K562 (cell line): ENCODE measurements around the gene PLS1. TPM values are rescaled to one million over a fixed set of nuclear protein-coding genes. Genes with fewer than 3 reads are reported as not detected.

Source experiments
- ATF3 ChIP-seq, 2 experiments: fragments of 450-650 bp in 1 of 2; sonication (generic) in 1 of 2; formaldehyde crosslinking in 1 of 2; IDR thresholded peaks in 1 of 2; conservative IDR thresholded peaks in 1 of 2; 2 replicates each; pipeline versions ENCODE4 v1.6.1 to v1.8.1; 2016 to 2023; ENCODE audit warnings: mild to moderate bottlenecking in 2 of 2, moderate library complexity in 2 of 2, inconsistent platforms in 1 of 2, missing genetic modification reagents in 1 of 2
- BCOR ChIP-seq: fragments of 450-650 bp; IDR thresholded peaks from 2 replicates; pipeline ENCODE4 v1.6.1; 2016
- CCNT2 ChIP-seq: IDR thresholded peaks from 2 replicates; pipeline ENCODE4 v1.6.1; 2011; ENCODE audit warnings: borderline replicate concordance, low read depth, mild to moderate bottlenecking, moderate library complexity, mixed read lengths, low read length; ENCODE audit not compliant: insufficient read length; ENCODE audit errors: extremely low read depth
- ILK ChIP-seq: fragments of 450-650 bp; IDR thresholded peaks from 2 replicates; pipeline ENCODE4 v1.6.1; 2016; ENCODE audit warnings: missing genetic modification characterization, low read depth, mild to moderate bottlenecking, missing compliant biosample characterization, moderate library complexity, borderline replicate concordance
- KLF6 ChIP-seq: fragments of 250-450 bp; sonication (Bioruptor Pico); IDR thresholded peaks from 2 replicates; pipeline ENCODE4 v1.4.0; 2020; ENCODE audit warnings: mild to moderate bottlenecking, moderate library complexity, borderline replicate concordance
- MLLT1 ChIP-seq, 2 experiments: fragments of 450-650 bp; IDR thresholded peaks; 2 replicates each; pipeline ENCODE4 v1.6.1; 2016
- MTA3 ChIP-seq: fragments of 450-650 bp; formaldehyde crosslinking; IDR thresholded peaks from 2 replicates; pipeline ENCODE4 v1.6.1; 2017; ENCODE audit warnings: mild to moderate bottlenecking, borderline replicate concordance
- NONO ChIP-seq, 2 experiments: fragments of 200-400 bp in 1 of 2; fragments of 450-650 bp in 1 of 2; formaldehyde crosslinking in 1 of 2; IDR thresholded peaks; 2 replicates each; pipeline ENCODE4 v1.6.1; 2017; ENCODE audit warnings: low read depth in 2 of 2, mild to moderate bottlenecking in 2 of 2, moderate library complexity in 2 of 2, low read length in 1 of 2
- SMARCE1 ChIP-seq: fragments of 450-650 bp; IDR thresholded peaks from 2 replicates; pipeline ENCODE4 v1.7.1; 2016; ENCODE audit warnings: mild to moderate bottlenecking
- STAG1 ChIP-seq: sonication (generic); formaldehyde crosslinking; IDR thresholded peaks from 2 replicates; pipeline ENCODE4 v1.5.0; 2020; ENCODE audit warnings: missing genetic modification reagents, borderline replicate concordance
- TAF9B ChIP-seq: fragments of 450-650 bp; IDR thresholded peaks from 2 replicates; pipeline ENCODE4 v1.6.1; 2018; ENCODE audit warnings: mild to moderate bottlenecking; ENCODE audit not compliant: partially characterized antibody
- TCFL5 ChIP-seq: fragments of 250-450 bp; sonication (Bioruptor Pico); conservative IDR thresholded peaks from 2 replicates; pipeline ENCODE4 v1.6.1; 2021; ENCODE audit warnings: mild to moderate bottlenecking, moderate library complexity, matching md5 sums
- TGIF2 ChIP-seq: sonication (generic); formaldehyde crosslinking; IDR thresholded peaks from 2 replicates; pipeline ENCODE4 v1.8.1; 2022; ENCODE audit warnings: mild to moderate bottlenecking, missing genetic modification reagents, moderate library complexity
- ZNF140 ChIP-seq: fragments of 250-450 bp; sonication (Bioruptor Pico); IDR thresholded peaks from 2 replicates; pipeline ENCODE4 v1.8.0; 2021; ENCODE audit warnings: moderate library complexity, mild to moderate bottlenecking, inconsistent platforms
- ZNF3 ChIP-seq: fragments of 250-450 bp; sonication (Bioruptor Pico); IDR thresholded peaks from 2 replicates; pipeline ENCODE4 v1.5.0; 2021; ENCODE audit warnings: mild to moderate bottlenecking, moderate library complexity
- ZNF41 ChIP-seq: fragments of 250-450 bp; sonication (Bioruptor Pico); conservative IDR thresholded peaks from 2 replicates; pipeline ENCODE4 v1.4.0; 2020; ENCODE audit warnings: mild to moderate bottlenecking
- ZNF699 ChIP-seq: fragments of 250-450 bp; sonication (Bioruptor Pico); IDR thresholded peaks from 2 replicates; pipeline ENCODE4 v1.8.0; 2021; ENCODE audit warnings: mild to moderate bottlenecking, moderate library complexity; ENCODE audit not compliant: insufficient replicate concordance
- ZNF76 ChIP-seq: fragments of 250-450 bp; sonication (Bioruptor Pico); IDR thresholded peaks from 2 replicates; pipeline ENCODE4 v1.4.0; 2020; ENCODE audit warnings: mild to moderate bottlenecking, moderate library complexity, borderline replicate concordance
- polyA plus RNA-seq, 8 experiments: library from polyadenylated mRNA; depleted of rRNA in 4 of 8; stranded (reverse) in 5 of 8; unstranded in 3 of 8; fragments of >200 nt; fragmentation: Nextera tagmentation in 2 of 8; fragmentation: Illumina TruSeq in 1 of 8; extraction: Ambion mirVana in 2 of 8; extraction: Trizol in 1 of 8; gene quantifications; 2 replicates each; pipeline versions ENCODE4 v1.2.1 to v1.2.3, GENCODE V29; 2011 to 2014; ENCODE audit warnings: inconsistent platforms in 1 of 8, missing spikeins in 1 of 8
- total RNA-seq, 7 experiments: library from RNA; depleted of rRNA in 6 of 7; stranded (reverse); fragments of >200 nt in 6 of 7; fragmentation: Illumina TruSeq in 2 of 7; extraction: Trizol in 2 of 7; gene quantifications; 2 replicates each; pipeline versions ENCODE4 v1.2.1 to v1.2.3, GENCODE V29; 2011 to 2021; ENCODE audit warnings: low replicate concordance in 1 of 7
- TF ChIP-seq, protein P1 (sequence below): fragments of 450-650 bp; IDR thresholded peaks from 2 replicates; pipeline ENCODE4 v1.6.1; 2017; ENCODE audit warnings: antibody characterized with exemption
- TF ChIP-seq, protein P2 (sequence below), 2 experiments: fragments of 450-650 bp; conservative IDR thresholded peaks; 2 replicates each; pipeline ENCODE4 v1.6.1; 2017; ENCODE audit warnings: mild to moderate bottlenecking in 2 of 2, moderate library complexity in 2 of 2

PLS1 gene
- total and polyA plus RNA-seq, 9 of the 15 experiments (the other 6 are each of a cell fraction or from before 2014, with no cell fraction given), result 6.1 to 21.3 (median 13.0) TPM

GRCh38 chr3:142724682-142725356 is 128.6 kb downstream of the PLS1 start (continued):
- TF ChIP-seq TCFL5 (no peak), MLLT1 (IDR thresholded peaks at IDR 0.05) (peak in 1 of 2 experiments; percentile 38; a peak in 1 of 4 replicates), ATF3 (IDR thresholded peaks at IDR 0.05) (no peak), ATF3 (CRISPR knock-in tag; conservative IDR thresholded peaks at IDR 0.05) (no peak), MTA3 (0 out of 2 replicates have a peak, but pooled peaks have one; percentile 70), ZNF3 (CRISPR knock-in tag) (no peak), TAF9B (no peak), ZNF41 (CRISPR knock-in tag) (no peak), SMARCE1 (peak; percentile 43; the same call in 1 of the 2 replicates), KLF6 (CRISPR knock-in tag) (no peak), ZNF140 (CRISPR knock-in tag) (no peak), CCNT2 (peak; percentile 34), STAG1 (CRISPR knock-in tag) (no peak), TGIF2 (CRISPR knock-in tag) (no peak), BCOR (no peak), ILK (no peak), NONO (IDR thresholded peaks at IDR 0.05; ENCODE audit: low read depth in 2 of 2, low read length in 1 of 2) (no peak), ZNF76 (CRISPR knock-in tag) (no peak), ZNF699 (CRISPR knock-in tag) (no peak)
- TF ChIP-seq, protein P1, sequence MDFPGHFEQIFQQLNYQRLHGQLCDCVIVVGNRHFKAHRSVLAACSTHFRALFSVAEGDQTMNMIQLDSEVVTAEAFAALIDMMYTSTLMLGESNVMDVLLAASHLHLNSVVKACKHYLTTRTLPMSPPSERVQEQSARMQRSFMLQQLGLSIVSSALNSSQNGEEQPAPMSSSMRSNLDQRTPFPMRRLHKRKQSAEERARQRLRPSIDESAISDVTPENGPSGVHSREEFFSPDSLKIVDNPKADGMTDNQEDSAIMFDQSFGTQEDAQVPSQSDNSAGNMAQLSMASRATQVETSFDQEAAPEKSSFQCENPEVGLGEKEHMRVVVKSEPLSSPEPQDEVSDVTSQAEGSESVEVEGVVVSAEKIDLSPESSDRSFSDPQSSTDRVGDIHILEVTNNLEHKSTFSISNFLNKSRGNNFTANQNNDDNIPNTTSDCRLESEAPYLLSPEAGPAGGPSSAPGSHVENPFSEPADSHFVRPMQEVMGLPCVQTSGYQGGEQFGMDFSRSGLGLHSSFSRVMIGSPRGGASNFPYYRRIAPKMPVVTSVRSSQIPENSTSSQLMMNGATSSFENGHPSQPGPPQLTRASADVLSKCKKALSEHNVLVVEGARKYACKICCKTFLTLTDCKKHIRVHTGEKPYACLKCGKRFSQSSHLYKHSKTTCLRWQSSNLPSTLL, result no peak
- TF ChIP-seq, protein P2, sequence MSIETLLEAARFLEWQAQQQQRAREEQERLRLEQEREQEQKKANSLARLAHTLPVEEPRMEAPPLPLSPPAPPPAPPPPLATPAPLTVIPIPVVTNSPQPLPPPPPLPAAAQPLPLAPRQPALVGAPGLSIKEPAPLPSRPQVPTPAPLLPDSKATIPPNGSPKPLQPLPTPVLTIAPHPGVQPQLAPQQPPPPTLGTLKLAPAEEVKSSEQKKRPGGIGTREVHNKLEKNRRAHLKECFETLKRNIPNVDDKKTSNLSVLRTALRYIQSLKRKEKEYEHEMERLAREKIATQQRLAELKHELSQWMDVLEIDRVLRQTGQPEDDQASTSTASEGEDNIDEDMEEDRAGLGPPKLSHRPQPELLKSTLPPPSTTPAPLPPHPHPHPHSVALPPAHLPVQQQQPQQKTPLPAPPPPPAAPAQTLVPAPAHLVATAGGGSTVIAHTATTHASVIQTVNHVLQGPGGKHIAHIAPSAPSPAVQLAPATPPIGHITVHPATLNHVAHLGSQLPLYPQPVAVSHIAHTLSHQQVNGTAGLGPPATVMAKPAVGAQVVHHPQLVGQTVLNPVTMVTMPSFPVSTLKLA (conservative IDR thresholded peaks at IDR 0.05), result no peak
